ENCODE data around the gene RB1. TPM values are rescaled to one million over a fixed set of nuclear protein-coding genes. Genes with fewer than 3 reads are reported as not detected.
"Not testable (repeated sequence)": the region's sequence is repeated elsewhere in the genome, so short reads cannot be mapped to it uniquely, and the experiment has no call there.

Gene RB1
- total RNA-seq, 1 experiment from 2014 or later: 28.1 TPM

GRCh38 chr13:48349525-48349924, 46.0 kb downstream of the RB1 start:
- no peak for DNase-seq (ENCODE audit: low read depth)

DNA sequence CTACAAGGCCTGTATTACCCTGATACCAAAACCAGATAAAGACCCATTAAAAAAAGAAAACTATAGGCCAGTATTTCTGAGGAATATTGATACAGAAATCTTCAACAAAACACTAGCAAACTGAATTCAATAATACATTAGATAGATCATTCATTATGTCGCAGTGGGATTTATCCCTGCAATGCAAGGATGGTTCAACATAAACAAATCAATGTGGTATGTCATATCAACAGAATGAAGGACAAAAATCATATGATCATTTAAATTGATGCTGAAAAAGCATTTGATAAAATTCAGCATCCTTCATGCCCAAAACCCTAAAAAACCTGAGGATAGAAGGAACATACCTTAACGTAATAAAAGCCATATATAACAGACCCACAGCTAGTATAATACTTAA, 50.0 kb downstream of the RB1 start:
- no peak for DNase-seq (ENCODE audit: low read depth)

GRCh38 chr13:48355524-48355923, 52.0 kb downstream of the RB1 start:
- not testable (repeated sequence) for DNase-seq (ENCODE audit: low read depth)

- no peak for DNase-seq (ENCODE audit: low read depth)
Measured at GRCh38 chr13:48356750-48357149, 53.2 kb downstream of the RB1 start.

DNA sequence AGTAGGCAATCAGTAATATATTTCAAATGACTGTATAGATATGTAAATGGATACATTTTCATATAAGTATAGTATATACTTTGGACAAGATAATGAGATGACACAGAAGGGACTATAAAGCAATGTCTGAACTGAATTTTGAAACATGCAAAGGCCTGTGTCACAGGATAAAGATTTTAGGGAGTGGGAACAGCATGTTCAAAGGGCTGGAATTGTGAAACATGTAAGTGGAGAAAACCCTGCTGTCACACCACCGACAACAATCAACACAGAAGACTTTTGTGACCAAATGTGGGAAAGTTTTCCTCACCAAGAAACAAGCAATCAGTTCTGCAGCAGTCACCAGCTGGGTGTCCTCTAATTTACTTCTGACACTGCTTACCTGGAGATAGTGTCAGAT, 66.4 kb downstream of the RB1 start:
- no peak for DNase-seq (ENCODE audit: low read depth)

- DNase-seq (ENCODE audit: low read depth): no peak
Measured at GRCh38 chr13:48370815-48371214, 67.3 kb downstream of the RB1 start.

GRCh38 chr13:48377857-48378256, 74.3 kb downstream of the RB1 start:
- no peak for DNase-seq (ENCODE audit: low read depth)

GRCh38 chr13:48380581-48380980, 77.0 kb downstream of the RB1 start:
- no peak for DNase-seq (ENCODE audit: low read depth)

- DNase-seq (ENCODE audit: low read depth): no peak
Measured at GRCh38 chr13:48383384-48383783, 79.8 kb downstream of the RB1 start.

DNA sequence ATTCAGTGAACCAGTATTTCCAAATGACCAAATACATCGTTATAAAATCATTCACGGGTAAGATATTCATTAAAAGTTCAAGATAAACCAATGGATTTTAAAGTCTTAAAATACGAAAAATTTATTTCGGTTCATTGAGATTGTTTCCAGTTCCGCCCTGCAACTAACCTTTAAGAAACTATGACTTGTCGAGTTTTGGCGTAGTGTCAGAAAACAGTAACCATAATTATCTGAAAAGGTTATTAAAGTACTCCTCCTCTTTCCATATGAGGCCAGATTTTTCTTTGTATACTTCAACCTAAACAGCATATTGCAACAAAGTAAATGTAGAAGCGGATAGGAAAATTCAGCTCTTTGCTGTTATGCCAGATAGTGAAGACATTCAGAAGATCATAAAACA, 83.3 kb downstream of the RB1 start:
- DNase-seq (ENCODE audit: low read depth): no peak

DNA sequence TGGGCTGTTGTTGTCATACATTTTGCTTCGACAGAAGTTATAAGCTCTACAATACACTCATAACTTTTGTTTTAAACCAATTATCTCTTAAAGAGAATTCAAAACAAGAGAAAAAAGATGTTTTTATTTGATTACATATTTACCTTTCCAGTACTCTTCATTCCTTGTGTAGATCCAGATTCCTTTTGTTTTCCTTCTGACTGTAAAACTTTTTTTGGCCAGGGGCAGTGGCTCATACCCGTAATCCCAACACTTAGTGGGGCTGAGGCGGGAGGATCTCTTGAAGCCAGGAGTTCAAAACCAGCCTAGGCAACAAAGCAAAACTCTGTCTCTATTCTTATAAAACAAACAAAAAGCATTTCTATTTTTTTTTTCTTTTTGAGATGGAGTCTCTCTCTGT, 87.7 kb downstream of the RB1 start:
- DNase-seq (ENCODE audit: low read depth): no peak

- DNase-seq (ENCODE audit: low read depth): no peak
Measured at GRCh38 chr13:48393030-48393697, 89.6 kb downstream of the RB1 start.

DNA sequence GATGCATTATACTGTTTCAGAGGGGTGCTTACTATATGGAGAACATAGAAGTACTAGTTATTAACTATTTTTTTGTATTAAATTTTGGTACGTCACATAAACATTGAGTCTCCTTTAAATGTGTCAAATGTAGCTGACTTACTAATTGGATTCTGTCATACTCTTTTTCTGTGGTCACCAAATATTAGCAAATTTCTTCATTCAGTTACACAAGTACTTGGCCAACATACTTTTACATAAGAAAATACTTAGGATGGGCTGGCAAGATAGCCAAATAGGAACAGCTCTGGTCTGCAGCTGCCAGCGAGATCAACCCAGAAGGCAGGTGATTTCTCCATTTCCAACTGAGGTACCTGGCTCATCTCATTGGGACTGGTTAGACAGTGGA, 90.1 kb downstream of the RB1 start:
- no peak for DNase-seq (ENCODE audit: low read depth)

DNA sequence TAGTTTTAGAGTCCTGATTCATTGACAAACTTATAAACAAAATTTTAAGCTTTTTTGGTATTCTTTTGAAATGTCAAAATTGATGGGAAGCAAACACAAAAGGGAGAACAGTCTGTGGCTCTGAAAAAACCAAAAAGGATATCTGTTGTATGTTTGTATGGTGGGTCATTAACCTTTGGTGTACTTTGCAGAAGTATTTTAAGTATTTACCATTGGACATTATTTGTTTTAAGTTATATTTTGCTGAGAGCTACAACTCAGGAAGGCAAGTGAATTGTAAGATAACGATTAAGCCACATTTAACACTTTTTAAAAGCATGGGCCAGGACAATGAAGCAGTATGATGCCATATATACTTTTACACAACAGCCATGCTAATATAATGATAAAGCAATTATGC, 94.2 kb downstream of the RB1 start:
- DNase-seq (ENCODE audit: low read depth): no peak

DNA sequence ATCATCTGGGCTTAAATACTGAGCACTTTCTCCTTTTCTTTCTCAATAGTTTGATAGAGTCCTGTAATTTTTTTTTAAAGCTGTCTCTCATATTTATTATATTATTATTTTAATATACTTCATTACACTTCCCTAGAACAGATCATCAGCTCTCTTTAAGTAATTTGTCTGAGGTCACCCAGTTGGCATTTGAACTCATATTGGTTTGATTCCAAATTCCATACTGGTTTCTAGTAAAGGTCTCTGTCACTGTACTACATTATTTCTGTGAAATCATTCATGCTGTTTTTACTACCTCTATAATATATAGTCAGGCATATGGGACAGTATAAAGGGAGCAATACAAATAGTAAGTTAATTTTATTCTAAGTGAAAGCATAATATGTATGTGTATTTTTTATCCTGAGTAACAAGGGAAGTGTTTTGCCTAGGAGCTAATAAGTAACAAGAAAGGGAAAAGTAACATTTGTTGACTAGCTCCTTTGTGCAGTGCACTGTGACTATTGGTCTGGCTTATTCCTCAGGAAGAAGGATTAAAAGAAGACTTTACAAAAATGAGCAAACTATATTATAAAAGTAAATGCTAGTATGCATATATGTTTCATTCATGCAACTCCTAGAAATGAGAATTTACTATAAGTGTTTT, 95.0 kb downstream of the RB1 start:
- no peak for DNase-seq (ENCODE audit: low read depth)

- no peak for DNase-seq (ENCODE audit: low read depth)
Measured at GRCh38 chr13:48400090-48400694, 96.6 kb downstream of the RB1 start.

GRCh38 chr13:48400850-48401291, 97.3 kb downstream of the RB1 start:
- DNase-seq (ENCODE audit: low read depth): peak; percentile 25

DNA sequence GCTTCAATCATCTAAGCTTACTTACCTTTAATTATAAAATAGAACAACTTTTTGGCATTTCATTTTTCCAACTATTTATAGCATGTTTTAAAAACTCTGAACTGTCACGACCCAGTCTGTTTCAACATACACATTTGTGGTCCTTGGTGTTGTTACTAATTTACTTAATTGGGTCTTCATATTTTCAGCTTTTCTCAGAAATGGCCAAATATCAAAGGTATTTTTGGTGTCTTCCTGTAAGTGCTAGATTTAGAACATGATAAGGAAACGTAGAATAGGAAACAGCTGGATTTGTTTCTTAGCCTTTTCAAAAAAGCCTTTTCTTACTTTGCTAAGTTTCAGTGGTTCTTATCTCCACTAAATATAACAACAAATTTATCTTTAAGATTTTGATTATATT, 97.9 kb downstream of the RB1 start:
- DNase-seq (ENCODE audit: low read depth): no peak

- DNase-seq (ENCODE audit: low read depth): no peak
Measured at GRCh38 chr13:48402325-48402932, 98.9 kb downstream of the RB1 start.

DNA sequence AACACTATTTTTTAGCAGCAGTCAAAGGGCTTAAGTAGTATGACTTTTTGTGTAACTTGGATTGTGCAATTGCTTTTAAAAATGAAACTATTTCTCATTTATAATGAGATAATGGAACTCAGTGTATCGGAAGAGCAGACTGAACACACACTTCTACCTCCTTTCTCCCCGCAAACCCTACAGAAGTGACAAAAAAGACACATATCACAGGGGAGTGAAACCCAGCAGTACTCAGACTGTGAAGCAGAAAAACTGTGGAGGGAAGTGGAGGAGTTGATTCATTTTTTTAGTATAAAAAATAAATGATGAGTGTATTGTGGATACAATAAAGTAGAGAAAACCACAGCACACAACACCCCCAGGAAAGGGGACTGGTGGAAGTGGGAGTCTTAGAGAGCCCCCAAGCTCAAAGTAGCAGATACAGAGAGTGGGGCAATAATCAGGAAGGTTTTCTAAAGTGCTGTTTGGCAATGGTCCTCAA, 99.6 kb downstream of the RB1 start:
- no peak for DNase-seq (ENCODE audit: low read depth)

GRCh38 chr13:48403913-48404312, 100.4 kb downstream of the RB1 start:
- DNase-seq (ENCODE audit: low read depth): no peak

- no peak for DNase-seq (ENCODE audit: low read depth)
Measured at GRCh38 chr13:48404952-48405351, 101.4 kb downstream of the RB1 start.

GRCh38 chr13:48405875-48406274, 102.3 kb downstream of the RB1 start:
- no peak for DNase-seq (ENCODE audit: low read depth)

Measured in Daoy (cell line).